Endodermal cell (in vitro differentiated cells): ENCODE data around the gene AIG1. TPM values are rescaled to one million over a fixed set of nuclear protein-coding genes. Genes with fewer than 3 reads are reported as not detected.

ENCODE experiments used
- DNase-seq: peaks from one replicate; pipeline ENCODE4 v3.0.0-alpha.2; 2017
- H3K27ac ChIP-seq: 2 replicates; pipeline ENCODE4 v1.5.1; 2013; ENCODE audit warnings: mild to moderate bottlenecking, low read depth, low read length, moderate library complexity
- H3K27me3 ChIP-seq: 2 replicates; pipeline ENCODE4 v1.6.1; 2013; ENCODE audit warnings: mild to moderate bottlenecking, low read length, moderate library complexity; ENCODE audit not compliant: insufficient read depth, control insufficient read depth, poor library complexity, severe bottlenecking
- H3K36me3 ChIP-seq: 2 replicates; pipeline ENCODE4 v1.7.0; 2013; ENCODE audit warnings: mild to moderate bottlenecking, low read length, moderate library complexity; ENCODE audit not compliant: control insufficient read depth, insufficient read depth
- H3K4me1 ChIP-seq: one replicate; pipeline ENCODE4 v1.7.0; 2013; ENCODE audit warnings: low read length; ENCODE audit not compliant: control insufficient read depth, insufficient read depth
- H3K4me3 ChIP-seq: 2 replicates; pipeline ENCODE4 v1.5.1; 2013; ENCODE audit warnings: mild to moderate bottlenecking, low read length, moderate library complexity
- H3K9ac ChIP-seq: 2 replicates; pipeline ENCODE4 v1.6.1; 2013; ENCODE audit warnings: mild to moderate bottlenecking, low read length, moderate library complexity; ENCODE audit not compliant: poor library complexity, severe bottlenecking; ENCODE audit errors: extremely low read depth
- H3K9me3 ChIP-seq: 2 replicates; pipeline ENCODE4 v1.6.1; 2013; ENCODE audit warnings: mild to moderate bottlenecking, low read length, moderate library complexity; ENCODE audit not compliant: control insufficient read depth
- H3K27ac Mint-ChIP-seq: 2 replicates; pipeline ENCODE4 v1.8.0; 2020; ENCODE audit warnings: mixed read lengths
- H3K27me3 Mint-ChIP-seq: 2 replicates; pipeline ENCODE4 v1.8.0; 2021; ENCODE audit warnings: mild to moderate bottlenecking, mixed read lengths; ENCODE audit not compliant: insufficient read depth
- H3K36me3 Mint-ChIP-seq: 2 replicates; pipeline ENCODE4 v1.8.0; 2020; ENCODE audit warnings: low read depth, mixed read lengths
- H3K4me1 Mint-ChIP-seq: 2 replicates; pipeline ENCODE4 v1.8.0; 2020; ENCODE audit warnings: mixed read lengths
- H3K4me3 Mint-ChIP-seq: 2 replicates; pipeline ENCODE4 v1.8.0; 2020; ENCODE audit warnings: mild to moderate bottlenecking, moderate library complexity, mixed read lengths
- H3K9me3 Mint-ChIP-seq: 2 replicates; pipeline ENCODE4 v1.8.0; 2020; ENCODE audit warnings: mild to moderate bottlenecking, mixed read lengths
- CTCF ChIP-seq: fragments of 200-600 bp; sonication (generic); conservative IDR thresholded peaks from 2 replicates; pipeline ENCODE4 v1.5.0; 2021; ENCODE audit warnings: antibody characterized with exemption, mild to moderate bottlenecking
- WGBS, 2 experiments: methylation state at CpG; one replicate each; pipeline versions ENCODE4 v1.1.5 to v1.1.7; 2013; ENCODE audit warnings: missing lambda C conversion rate in 2 of 2, mixed read lengths in 1 of 2; ENCODE audit not compliant: insufficient coverage in 1 of 2, insufficient read length in 1 of 2; 5-methylcytosine and 5-hydroxymethylcytosine counted together
- total RNA-seq, 2 donors: library from RNA; stranded (reverse); fragmentation: NEBNext Ultra II Directional in 1 of 2; extraction: Animal tissue kit (Norgen Biotek cat#: 25700) in 1 of 2; gene quantifications; 2 replicates in 1 of 2; 3 replicates in 1 of 2; pipeline ENCODE4 v1.2.1, GENCODE V29; 2021

Gene AIG1
- total RNA-seq, 2 donors from 2014 or later, result 23.0 to 25.2 TPM

- no peaks in the 10 kb centered on the region for H3K27me3 Mint-ChIP-seq
- peaks cover 2% of the 10 kb centered on the region for H3K36me3 Mint-ChIP-seq
- Histone ChIP-seq H3K4me3 (no peak overlapping the region), H3K27ac (no peak overlapping the region), H3K27me3 (no peaks in the 10 kb centered on the region), H3K9ac (no peak overlapping the region), H3K9me3 (no peaks in the 10 kb centered on the region), H3K36me3 (no peaks in the 10 kb centered on the region), H3K4me1 (no peaks in the 10 kb centered on the region)
- no peak overlapping the region for H3K4me3 Mint-ChIP-seq
- TF ChIP-seq CTCF, result no peak
- H3K9me3 Mint-ChIP-seq, result no peaks in the 10 kb centered on the region
- H3K27ac Mint-ChIP-seq, result no peak overlapping the region
- no peaks in the 10 kb centered on the region for H3K4me1 Mint-ChIP-seq
- no peak for DNase-seq
- 90 to 100% methylated on average over 1 of the region's 1 CpG for WGBS, 2 experiments
Measured at GRCh38 chr6:143199291-143199690, 138.6 kb downstream of the AIG1 start.

GRCh38 chr6:143200167-143200770 is 139.6 kb downstream of the AIG1 start:
- no peak overlapping the region for H3K27ac Mint-ChIP-seq
- no peaks in the 10 kb centered on the region for H3K9me3 ChIP-seq
- H3K4me1 ChIP-seq, result no peaks in the 10 kb centered on the region
- no peaks in the 10 kb centered on the region for H3K36me3 Mint-ChIP-seq
- no peaks in the 10 kb centered on the region for H3K27me3 ChIP-seq
- no peak overlapping the region for H3K9ac ChIP-seq
- no peak overlapping the region for H3K27ac ChIP-seq
- H3K4me3 ChIP-seq, result no peak overlapping the region
- WGBS, 2 experiments, result 92 to 97% methylated on average over 6 of the region's 6 CpGs
- H3K4me1 Mint-ChIP-seq, result no peaks in the 10 kb centered on the region
- no peaks in the 10 kb centered on the region for H3K9me3 Mint-ChIP-seq
- H3K36me3 ChIP-seq, result no peaks in the 10 kb centered on the region
- TF ChIP-seq CTCF, result no peak
- DNase-seq, result no peak
- H3K4me3 Mint-ChIP-seq, result no peak overlapping the region
- H3K27me3 Mint-ChIP-seq, result peaks cover 3% of the 10 kb centered on the region

GRCh38 chr6:143204045-143204444 is 143.4 kb downstream of the AIG1 start:
- no peak overlapping the region for H3K27ac ChIP-seq
- Mint-ChIP-seq H3K4me1 (no peaks in the 10 kb centered on the region), H3K27ac (no peak overlapping the region), H3K36me3 (no peaks in the 10 kb centered on the region), H3K27me3 (peaks cover 24% of the 10 kb centered on the region), H3K9me3 (peaks cover under 1% of the 10 kb centered on the region), H3K4me3 (no peak overlapping the region)
- no peak for TF ChIP-seq CTCF
- H3K9ac ChIP-seq, result no peak overlapping the region
- DNase-seq, result no peak
- H3K36me3 ChIP-seq, result no peaks in the 10 kb centered on the region
- peaks cover 17% of the 10 kb centered on the region for H3K27me3 ChIP-seq
- no peaks in the 10 kb centered on the region for H3K4me1 ChIP-seq
- H3K4me3 ChIP-seq, result no peak overlapping the region
- H3K9me3 ChIP-seq, result peaks cover 2% of the 10 kb centered on the region
